Breast epithelium (tissue), 4 donors: Measurements from ENCODE around the gene UBALD1. TPM values are rescaled to one million over a fixed set of nuclear protein-coding genes. Genes with fewer than 3 reads are reported as not detected.

Experiments
- DNase-seq, 2 donors: peaks; one replicate each; pipeline ENCODE4 v3.0.0-alpha.2; 2019; ENCODE audit warnings: low spot score in 2 of 2
- H3K27ac ChIP-seq, 2 donors: fragments of 200-600 bp; sonication (generic) in 1 of 2; one replicate each; pipeline ENCODE4 v1.5.1; 2016 to 2019; ENCODE audit warnings: mild to moderate bottlenecking in 1 of 2
- H3K27me3 ChIP-seq, 2 donors: fragments of 200-600 bp; sonication (generic) in 1 of 2; one replicate each; pipeline versions ENCODE4 v1.5.1 to v1.6.0; 2017 to 2019; ENCODE audit warnings: control low read depth in 1 of 2, mild to moderate bottlenecking in 1 of 2
- H3K36me3 ChIP-seq: fragments of 200-600 bp; one replicate; pipeline ENCODE4 v1.5.1; 2019
- H3K4me1 ChIP-seq, 2 donors: fragments of 200-600 bp; sonication (generic); one replicate each; pipeline ENCODE4 v1.5.1; 2016 to 2019; ENCODE audit warnings: control low read depth in 1 of 2
- H3K4me3 ChIP-seq, 3 donors: fragments of 200-600 bp; sonication (generic); 1 replicate in 2 of 3; 2 replicates in 1 of 3; pipeline ENCODE4 v1.5.1; 2016 to 2019; ENCODE audit warnings: mild to moderate bottlenecking in 3 of 3, moderate library complexity in 2 of 3
- H3K9me3 ChIP-seq, 2 donors: fragments of 200-600 bp; sonication (generic) in 1 of 2; one replicate each; pipeline ENCODE4 v1.5.1; 2016 to 2019; ENCODE audit warnings: control low read depth in 1 of 2
- POLR2A ChIP-seq: fragments of 450-650 bp; IDR thresholded peaks from one replicate; pipeline ENCODE4 v1.6.1; 2016; ENCODE audit warnings: antibody characterized with exemption, mild to moderate bottlenecking, moderate library complexity
- POLR2AphosphoS5 ChIP-seq, 3 donors: sonication (generic); formaldehyde crosslinking; IDR thresholded peaks; one replicate each; pipeline ENCODE4 v1.6.1; 2017; ENCODE audit warnings: antibody characterized with exemption in 3 of 3
- intact Hi-C: fragments of 100-400 bp; cut with DNase I; formaldehyde crosslinking; loops from one replicate; pipeline ENCODE4 v1.15.1; 2023; ENCODE audit warnings: low total_unique reads
- total RNA-seq, 3 donors: library from RNA; depleted of rRNA; stranded (reverse); fragments of >200 nt; gene quantifications; one replicate each; pipeline ENCODE4 v1.1.0, GENCODE V29; 2016
- TF ChIP-seq, protein P1 (sequence below), 3 donors: fragments of 450-650 bp; IDR thresholded peaks; one replicate each; pipeline ENCODE4 v1.5.1; 2016 to 2017; ENCODE audit warnings: antibody characterized with exemption in 3 of 3, mild to moderate bottlenecking in 3 of 3, moderate library complexity in 3 of 3

Gene UBALD1
- total RNA-seq, 3 donors from 2014 or later = 5.8 to 11.3 (median 7.2) TPM

DNA sequence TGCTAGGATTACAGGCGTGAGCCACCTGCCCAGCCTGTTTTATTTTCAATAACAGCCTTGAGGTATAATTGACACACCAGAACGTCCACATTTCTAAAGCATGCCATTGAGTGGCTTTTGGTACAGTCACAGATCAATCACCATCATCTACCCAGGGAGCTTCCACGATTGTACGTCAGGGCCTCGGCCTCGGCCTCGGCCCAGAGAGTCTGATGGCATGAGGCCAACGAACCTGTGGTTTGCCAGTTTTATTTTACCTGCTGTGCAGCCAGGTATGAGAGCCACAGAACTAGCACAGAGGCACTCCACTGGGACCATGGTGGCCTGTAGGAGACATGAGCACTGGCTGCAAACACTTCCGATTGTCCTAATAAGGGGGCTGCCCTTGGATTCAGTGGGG lies 8.3 kb downstream of the UBALD1 start:
- intact Hi-C loops = no loop called here
- H3K36me3 ChIP-seq = no peaks in the 10 kb centered on the region
- no peak for DNase-seq
- TF ChIP-seq POLR2AphosphoS5 (IDR thresholded peaks at IDR 0.05) (no peak), POLR2A (no peak)
- TF ChIP-seq, protein P1, sequence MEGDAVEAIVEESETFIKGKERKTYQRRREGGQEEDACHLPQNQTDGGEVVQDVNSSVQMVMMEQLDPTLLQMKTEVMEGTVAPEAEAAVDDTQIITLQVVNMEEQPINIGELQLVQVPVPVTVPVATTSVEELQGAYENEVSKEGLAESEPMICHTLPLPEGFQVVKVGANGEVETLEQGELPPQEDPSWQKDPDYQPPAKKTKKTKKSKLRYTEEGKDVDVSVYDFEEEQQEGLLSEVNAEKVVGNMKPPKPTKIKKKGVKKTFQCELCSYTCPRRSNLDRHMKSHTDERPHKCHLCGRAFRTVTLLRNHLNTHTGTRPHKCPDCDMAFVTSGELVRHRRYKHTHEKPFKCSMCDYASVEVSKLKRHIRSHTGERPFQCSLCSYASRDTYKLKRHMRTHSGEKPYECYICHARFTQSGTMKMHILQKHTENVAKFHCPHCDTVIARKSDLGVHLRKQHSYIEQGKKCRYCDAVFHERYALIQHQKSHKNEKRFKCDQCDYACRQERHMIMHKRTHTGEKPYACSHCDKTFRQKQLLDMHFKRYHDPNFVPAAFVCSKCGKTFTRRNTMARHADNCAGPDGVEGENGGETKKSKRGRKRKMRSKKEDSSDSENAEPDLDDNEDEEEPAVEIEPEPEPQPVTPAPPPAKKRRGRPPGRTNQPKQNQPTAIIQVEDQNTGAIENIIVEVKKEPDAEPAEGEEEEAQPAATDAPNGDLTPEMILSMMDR (IDR thresholded peaks at IDR 0.05) = no peak
- no peaks in the 10 kb centered on the region for H3K4me1 ChIP-seq
- no peak overlapping the region for H3K4me3 ChIP-seq
- H3K9me3 ChIP-seq = no peaks in the 10 kb centered on the region
- H3K27me3 ChIP-seq = no peaks in the 10 kb centered on the region
- H3K27ac ChIP-seq = no peak overlapping the region

DNA sequence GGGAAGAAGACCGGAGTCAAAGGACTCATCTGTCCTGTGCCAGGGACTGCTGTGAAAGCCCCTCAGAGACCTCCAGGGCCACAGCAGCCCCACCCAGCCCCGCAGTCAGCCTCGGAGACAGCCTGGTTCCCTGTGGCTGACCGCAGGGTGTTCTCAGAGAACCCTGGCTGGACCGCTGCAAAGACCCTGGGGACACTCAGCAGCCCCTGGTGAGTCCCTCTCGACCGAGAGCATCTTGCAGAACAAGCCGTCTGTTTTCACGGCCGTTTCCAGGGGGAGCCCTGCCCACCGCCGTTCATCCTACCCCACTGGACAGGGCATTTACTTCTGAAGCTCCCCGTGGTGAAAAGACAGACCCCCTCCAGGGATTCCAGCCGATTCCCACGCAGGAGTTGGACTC lies 10.3 kb downstream of the UBALD1 start:
- Histone ChIP-seq H3K27ac (peak overlapping the region in 1 of 2 donors; percentile 25), H3K4me1 (no peaks in the 10 kb centered on the region)
- no peak for TF ChIP-seq POLR2AphosphoS5 (IDR thresholded peaks at IDR 0.05)
- TF ChIP-seq, protein P1 (IDR thresholded peaks at IDR 0.05) = no peak
- no peak for TF ChIP-seq POLR2A

DNA sequence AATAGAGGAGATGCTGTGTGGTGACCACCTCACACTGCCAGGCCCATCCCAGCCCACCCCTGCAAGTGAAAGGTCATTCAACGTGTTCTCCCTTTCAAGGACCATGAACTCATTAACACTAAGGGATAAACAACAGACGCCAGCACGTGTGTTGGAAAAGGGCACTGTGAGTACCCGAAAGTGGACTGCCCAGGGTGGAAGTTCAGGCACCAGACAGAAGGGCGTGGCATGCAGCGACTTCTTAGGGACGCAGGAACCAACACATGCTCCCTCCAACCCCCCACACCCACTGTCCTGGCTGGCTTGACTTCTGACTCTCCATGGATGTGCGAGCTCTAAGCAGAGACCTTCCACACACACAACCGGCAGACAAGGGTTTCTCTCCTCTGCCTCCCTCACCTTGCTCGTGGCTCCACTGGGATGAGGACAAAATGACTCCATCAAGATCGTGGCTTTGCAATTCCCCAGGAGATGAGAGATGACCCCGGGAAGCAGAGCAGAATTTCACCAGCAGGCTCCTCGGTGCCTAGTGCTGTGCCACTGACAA lies 11.0 kb downstream of the UBALD1 start:
- Histone ChIP-seq H3K4me1 (no peaks in the 10 kb centered on the region), H3K36me3 (no peaks in the 10 kb centered on the region), H3K4me3 (no peak overlapping the region), H3K27me3 (no peaks in the 10 kb centered on the region), H3K9me3 (no peaks in the 10 kb centered on the region), H3K27ac (no peak overlapping the region)
- TF ChIP-seq, protein P1 (IDR thresholded peaks at IDR 0.05) = no peak
- TF ChIP-seq POLR2A (no peak), POLR2AphosphoS5 (IDR thresholded peaks at IDR 0.05) (no peak)
- intact Hi-C loops = no loop called here
- DNase-seq = no peak

More for the DNA sequence above, 10.3 kb downstream of the UBALD1 start:
- Histone ChIP-seq H3K9me3 (no peaks in the 10 kb centered on the region), H3K4me3 (no peak overlapping the region), H3K36me3 (no peaks in the 10 kb centered on the region), H3K27me3 (no peaks in the 10 kb centered on the region)
- intact Hi-C loops = no loop called here
- no peak for DNase-seq

DNA sequence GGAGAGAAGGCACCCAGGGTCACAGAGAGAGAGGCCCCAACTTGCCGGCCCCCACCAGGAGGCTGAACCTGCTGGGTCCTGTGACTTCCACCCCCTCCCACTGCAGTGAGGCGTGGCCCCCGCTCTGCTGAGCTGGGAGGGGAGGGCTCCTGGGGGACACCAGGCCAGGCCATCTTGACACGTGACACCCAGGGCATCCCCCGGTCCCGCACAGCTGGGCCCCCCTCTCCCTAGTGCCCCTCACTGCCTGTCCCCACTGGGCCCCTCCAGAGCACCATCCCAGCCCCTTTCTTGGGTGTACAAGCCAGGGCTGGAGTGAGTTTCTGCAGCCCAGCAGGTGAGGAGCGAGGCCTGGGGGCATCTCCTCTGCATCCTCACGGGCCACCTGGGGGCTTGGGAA lies 12.4 kb downstream of the UBALD1 start:
- no peaks in the 10 kb centered on the region for H3K27me3 ChIP-seq
- TF ChIP-seq, protein P1 (IDR thresholded peaks at IDR 0.05) = no peak
- no peak for TF ChIP-seq POLR2AphosphoS5 (IDR thresholded peaks at IDR 0.05)
- TF ChIP-seq POLR2A = no peak
- no peaks in the 10 kb centered on the region for H3K36me3 ChIP-seq
- no peak for DNase-seq
- H3K9me3 ChIP-seq = no peaks in the 10 kb centered on the region
- no peak overlapping the region for H3K27ac ChIP-seq
- intact Hi-C loops = no loop called here
- no peak overlapping the region for H3K4me3 ChIP-seq
- H3K4me1 ChIP-seq = no peaks in the 10 kb centered on the region

DNA sequence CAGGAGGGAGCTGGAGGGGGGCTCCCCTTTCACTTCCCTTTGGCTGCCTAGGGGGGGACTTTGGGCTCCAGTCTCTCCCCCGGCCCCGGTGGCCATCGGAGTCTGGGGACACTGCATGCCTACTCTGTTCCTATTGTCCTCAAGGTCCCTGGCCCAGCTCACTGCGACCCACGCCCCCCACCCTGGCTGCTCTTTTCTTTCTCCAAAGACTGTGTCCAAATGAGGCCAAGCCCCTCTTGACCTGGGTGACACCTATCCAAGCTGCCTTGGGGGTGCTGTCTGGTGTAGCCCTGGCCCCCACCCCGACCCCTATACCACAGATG lies 12.9 kb downstream of the UBALD1 start:
- H3K36me3 ChIP-seq = no peaks in the 10 kb centered on the region
- intact Hi-C loops = no loop called here
- H3K27ac ChIP-seq = no peak overlapping the region
- no peak for DNase-seq
- H3K27me3 ChIP-seq = no peaks in the 10 kb centered on the region
- H3K9me3 ChIP-seq = no peaks in the 10 kb centered on the region
- no peak for TF ChIP-seq POLR2AphosphoS5 (IDR thresholded peaks at IDR 0.05)
- TF ChIP-seq, protein P1 (IDR thresholded peaks at IDR 0.05) = no peak
- TF ChIP-seq POLR2A = no peak
- peak overlapping the region in 2 of 3 donors; percentile 3 to 37 for H3K4me3 ChIP-seq
- no peaks in the 10 kb centered on the region for H3K4me1 ChIP-seq
